ENCODE results near the gene RTL1.

The RTL1 gene

DNA sequence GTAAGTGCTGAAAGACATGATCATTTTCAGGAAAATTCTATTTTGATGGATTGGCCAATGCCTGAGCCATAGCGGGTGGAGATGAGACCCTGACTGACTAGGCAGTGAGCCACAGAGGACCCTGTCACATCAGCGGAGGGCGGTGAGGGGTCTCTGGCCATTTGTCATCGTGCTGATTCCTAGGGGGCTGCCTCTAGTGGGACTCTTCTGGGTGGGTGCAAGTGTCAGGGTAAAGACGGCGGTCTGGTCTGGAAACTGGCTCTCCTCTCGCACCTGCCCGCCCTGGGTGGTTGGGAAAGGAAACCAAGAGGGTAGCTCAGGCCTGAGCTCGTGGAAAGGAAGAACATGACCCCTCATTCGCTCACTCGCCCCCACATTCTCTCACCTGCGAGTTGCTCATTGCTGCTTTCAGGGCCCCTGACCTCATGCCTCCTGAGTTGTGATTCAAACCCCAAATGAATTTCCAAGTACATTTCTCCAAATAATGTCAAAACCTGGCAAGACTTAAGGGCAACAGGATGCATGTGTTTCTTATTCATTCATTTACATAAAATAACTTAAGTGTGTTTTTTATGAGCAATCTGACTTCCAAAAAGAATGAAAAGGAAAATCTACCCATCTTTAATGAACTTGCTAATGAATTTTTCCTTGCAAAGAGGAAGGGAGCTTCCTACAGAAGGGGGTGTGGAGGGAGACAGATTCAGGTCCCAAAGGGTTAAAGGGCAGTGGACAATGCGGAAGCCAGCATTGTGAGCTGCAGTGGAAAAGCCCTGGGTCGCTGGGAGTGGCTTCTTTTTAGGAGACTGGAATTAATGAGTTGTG is 64.8 kb downstream of the RTL1 start:
- DNase-seq (ENCODE audit: insufficient read length, low spot score) (no peak), FAIRE-seq (no peak)
- TF ChIP-seq, protein P1, sequence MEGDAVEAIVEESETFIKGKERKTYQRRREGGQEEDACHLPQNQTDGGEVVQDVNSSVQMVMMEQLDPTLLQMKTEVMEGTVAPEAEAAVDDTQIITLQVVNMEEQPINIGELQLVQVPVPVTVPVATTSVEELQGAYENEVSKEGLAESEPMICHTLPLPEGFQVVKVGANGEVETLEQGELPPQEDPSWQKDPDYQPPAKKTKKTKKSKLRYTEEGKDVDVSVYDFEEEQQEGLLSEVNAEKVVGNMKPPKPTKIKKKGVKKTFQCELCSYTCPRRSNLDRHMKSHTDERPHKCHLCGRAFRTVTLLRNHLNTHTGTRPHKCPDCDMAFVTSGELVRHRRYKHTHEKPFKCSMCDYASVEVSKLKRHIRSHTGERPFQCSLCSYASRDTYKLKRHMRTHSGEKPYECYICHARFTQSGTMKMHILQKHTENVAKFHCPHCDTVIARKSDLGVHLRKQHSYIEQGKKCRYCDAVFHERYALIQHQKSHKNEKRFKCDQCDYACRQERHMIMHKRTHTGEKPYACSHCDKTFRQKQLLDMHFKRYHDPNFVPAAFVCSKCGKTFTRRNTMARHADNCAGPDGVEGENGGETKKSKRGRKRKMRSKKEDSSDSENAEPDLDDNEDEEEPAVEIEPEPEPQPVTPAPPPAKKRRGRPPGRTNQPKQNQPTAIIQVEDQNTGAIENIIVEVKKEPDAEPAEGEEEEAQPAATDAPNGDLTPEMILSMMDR (IDR thresholded peaks at IDR 0.05; ENCODE audit: insufficient read depth, missing control alignments) = no peak

GRCh38 chr14:100837805-100838350 is 65.6 kb downstream of the RTL1 start:
- FAIRE-seq = no peak

DNA sequence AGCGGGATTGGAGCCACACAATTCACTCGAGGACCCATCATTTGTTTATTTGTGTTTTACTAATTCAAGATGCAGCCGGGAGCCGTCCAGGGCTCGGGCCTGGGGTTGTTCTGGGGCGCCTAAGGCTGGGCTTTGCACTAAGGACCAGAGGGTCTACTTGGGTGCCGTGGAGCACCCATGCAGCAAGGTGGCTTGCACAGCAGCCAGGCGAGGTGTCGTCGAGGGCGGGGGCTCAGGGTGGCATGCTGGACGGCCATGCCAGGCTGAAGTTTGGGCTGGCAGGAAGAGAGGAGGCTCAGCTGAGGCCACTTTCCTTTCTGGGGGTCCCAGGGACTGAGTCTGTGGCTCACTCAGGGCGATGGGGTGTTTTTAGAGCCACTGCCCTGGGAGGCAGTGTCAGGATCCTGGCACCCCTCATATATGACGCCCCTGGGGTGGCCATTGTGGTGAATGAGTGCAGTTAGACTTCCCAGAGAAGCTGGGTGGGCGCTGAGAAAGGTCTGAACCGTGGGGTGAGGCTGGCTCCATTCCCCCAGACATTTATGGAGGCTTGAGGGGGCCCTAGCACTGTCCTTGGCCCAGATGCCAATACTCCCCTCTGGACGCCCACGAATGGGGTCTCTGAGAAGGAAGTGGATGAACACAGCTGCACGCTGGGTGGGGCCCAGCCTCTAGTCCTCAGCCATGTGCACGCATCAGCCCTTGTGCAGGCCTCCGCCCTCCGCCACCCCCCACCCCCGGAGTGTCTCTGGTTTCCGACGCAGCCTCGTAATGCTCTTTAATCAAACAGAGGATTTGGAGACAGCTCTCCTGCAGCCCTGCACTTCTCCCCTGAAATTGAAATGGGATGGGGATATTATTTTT is 66.3 kb downstream of the RTL1 start:
- FAIRE-seq = no peak
- no peak for DNase-seq (ENCODE audit: insufficient read length, low spot score)
- TF ChIP-seq, protein P1 (IDR thresholded peaks at IDR 0.05; ENCODE audit: insufficient read depth, missing control alignments) = no peak

More at GRCh38 chr14:100837805-100838350, 65.6 kb downstream of the RTL1 start:
- TF ChIP-seq, protein P1 (IDR thresholded peaks at IDR 0.05; ENCODE audit: insufficient read depth, missing control alignments) = no peak
- no peak for DNase-seq (ENCODE audit: insufficient read length, low spot score)

- DNase-seq (ENCODE audit: insufficient read length, low spot score) (no peak), FAIRE-seq (no peak)
- TF ChIP-seq, protein P1 (IDR thresholded peaks at IDR 0.05; ENCODE audit: insufficient read depth, missing control alignments) = no peak
Observed at GRCh38 chr14:100836311-100836805, 67.2 kb downstream of the RTL1 start.

- DNase-seq (ENCODE audit: insufficient read length, low spot score) (no peak), FAIRE-seq (no peak)
- TF ChIP-seq, protein P1 (IDR thresholded peaks at IDR 0.05; ENCODE audit: insufficient read depth, missing control alignments) = no peak
Observed at GRCh38 chr14:100835548-100836310, 67.8 kb downstream of the RTL1 start.

DNA sequence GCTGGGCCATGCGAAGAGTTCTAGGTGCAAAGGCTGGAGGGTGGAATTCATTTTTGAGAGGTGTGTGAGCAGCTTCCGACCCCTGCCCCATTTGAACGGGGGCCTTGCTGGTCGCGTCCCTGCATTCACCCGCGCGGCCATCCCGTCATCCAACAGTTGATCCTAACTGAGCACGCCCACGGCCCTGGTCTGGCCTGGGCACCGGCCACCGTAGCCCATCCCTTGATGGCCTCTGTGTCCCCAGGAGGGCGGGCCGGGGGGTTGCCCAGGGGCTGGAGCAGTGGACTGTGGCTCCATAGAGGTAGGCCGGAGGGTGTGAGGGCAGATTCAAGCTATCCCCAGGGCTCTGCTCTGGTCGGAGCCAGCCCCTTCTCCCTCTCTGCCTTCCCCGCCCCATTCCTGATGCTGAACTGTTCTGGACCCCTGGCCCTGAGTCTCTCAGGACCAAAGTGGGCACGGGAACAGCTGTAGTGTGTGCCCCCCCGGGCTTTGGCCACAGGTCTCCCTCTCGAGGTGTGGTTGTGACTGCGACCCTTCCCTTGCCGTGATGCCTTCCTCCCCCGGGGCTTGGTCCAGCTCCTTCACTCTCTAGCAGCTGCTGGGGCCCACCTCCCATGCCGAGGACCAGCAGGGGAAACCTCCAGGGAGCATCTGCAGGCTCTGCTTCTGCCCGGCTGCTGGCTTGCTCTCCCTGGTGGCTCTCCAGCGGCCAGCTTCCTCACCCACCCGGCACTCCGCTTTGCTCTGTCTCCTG is 68.6 kb downstream of the RTL1 start:
- DNase-seq (ENCODE audit: insufficient read length, low spot score) (no peak), FAIRE-seq (no peak)

More for the DNA sequence above, 68.6 kb downstream of the RTL1 start:
- TF ChIP-seq, protein P1 (IDR thresholded peaks at IDR 0.05; ENCODE audit: insufficient read depth, missing control alignments) = no peak

Measured in D721Med (cell line).